GM21381 (cell line): ENCODE measurements around the gene LIPI.
"Not testable (repeated sequence)": the region's sequence is repeated elsewhere in the genome, so short reads cannot be mapped to it uniquely, and the experiment has no call there.

ENCODE experiments used
- ATAC-seq: cut with Tn5 transposase; IDR thresholded peaks from one replicate; pipeline ENCODE4 v1.9.1; 2021; ENCODE audit warnings: mild to moderate bottlenecking, moderate library complexity; ENCODE audit not compliant: unreplicated experiment

LIPI gene

DNA sequence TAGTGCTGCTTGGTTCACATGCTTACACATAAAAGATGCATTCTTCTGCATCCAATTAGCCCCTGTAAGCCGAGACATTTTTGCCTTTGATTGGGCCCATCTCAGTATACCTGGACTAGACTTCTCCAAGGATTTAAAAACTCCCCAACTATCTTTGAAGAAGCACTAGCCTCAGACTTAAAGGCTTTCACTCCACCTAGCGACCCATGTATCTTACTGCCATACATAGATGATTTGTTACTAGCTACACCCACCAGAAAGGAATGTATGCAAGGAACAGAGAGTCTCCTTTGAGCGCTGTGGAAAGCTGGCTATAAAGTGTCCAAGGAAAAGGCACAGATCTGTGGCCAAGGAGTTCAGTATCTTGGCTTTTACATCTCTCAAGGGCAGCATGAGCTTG lies 91.7 kb downstream of the LIPI start:
- no peak for ATAC-seq

DNA sequence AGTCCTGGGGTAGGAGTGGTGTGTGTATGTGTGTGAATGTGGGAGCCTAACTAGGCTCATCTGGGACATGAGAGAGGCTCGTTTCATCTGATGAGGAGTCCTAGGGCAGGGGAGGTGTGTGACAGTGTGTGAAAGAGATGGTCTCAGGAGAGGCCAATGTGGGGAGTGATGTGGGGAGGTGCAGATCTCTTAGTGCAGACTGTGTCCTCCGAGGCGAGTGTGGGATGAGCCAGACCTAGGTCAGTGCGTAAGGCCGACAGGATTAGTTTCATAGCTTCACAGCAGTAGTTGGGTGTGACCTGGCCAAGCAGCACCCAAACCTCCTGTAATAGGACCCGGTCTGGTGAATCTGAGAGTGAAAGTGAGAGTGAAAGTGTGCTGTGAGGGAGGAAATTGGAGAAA lies 94.7 kb downstream of the LIPI start:
- ATAC-seq, result peak; percentile 86

DNA sequence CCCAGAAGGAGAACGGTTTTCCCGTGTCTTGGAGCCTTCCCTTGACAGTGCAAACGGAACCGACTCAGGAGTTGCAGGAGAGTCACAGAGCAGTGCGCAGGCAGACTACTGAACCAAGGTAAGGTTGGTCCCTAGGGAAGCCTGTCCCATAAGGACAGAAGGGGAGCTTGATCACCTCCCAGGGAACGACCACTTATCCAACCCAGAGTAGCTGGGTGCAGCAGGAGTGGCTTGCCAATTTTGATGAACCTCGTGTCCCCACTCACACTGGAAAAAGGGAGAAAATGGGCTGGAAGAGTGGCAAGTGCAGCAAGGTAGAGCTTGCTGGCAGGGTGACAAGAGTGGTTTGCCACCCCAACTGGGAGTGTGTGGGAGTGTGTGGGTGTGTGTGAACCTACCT lies 95.1 kb downstream of the LIPI start:
- ATAC-seq, result no peak

DNA sequence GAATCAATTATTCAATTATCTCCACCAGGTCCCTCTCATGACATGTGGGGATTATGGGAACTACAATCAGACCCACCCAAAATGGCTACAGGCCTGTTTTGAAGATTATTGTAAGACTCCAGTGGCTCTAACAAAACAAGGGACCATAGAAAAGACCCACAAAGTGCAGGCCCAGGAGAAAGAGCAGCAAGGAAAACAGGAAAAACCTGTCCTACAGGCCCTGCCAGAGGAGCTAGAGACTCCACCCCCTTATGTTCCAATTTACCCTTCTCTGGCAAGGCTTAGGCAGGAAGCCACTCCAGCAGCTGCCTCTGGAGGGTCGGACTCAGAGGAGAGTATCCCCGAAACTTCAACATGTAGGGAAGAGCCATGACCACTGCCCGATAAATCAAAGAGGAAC lies 96.5 kb downstream of the LIPI start:
- ATAC-seq, result no peak

DNA sequence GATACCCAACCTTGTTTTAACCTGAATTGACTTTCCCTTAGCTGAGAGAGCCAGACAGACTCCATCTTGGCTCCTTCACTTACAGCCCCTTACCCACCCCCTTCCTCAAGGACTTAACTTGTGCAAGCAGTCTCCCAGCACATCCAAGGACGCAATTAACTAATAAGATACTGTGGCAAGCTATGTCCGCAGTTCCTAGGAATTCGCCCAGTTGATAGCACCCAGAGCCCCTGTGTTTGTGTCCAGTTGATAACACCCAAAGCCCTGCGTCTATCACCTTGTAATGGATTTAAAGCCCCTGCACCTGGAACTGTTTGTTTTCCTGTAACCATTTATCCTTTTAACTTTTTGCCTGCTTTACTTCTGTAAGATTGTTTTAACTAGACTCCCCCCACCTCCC lies 106.2 kb downstream of the LIPI start:
- ATAC-seq, result not testable (repeated sequence)

DNA sequence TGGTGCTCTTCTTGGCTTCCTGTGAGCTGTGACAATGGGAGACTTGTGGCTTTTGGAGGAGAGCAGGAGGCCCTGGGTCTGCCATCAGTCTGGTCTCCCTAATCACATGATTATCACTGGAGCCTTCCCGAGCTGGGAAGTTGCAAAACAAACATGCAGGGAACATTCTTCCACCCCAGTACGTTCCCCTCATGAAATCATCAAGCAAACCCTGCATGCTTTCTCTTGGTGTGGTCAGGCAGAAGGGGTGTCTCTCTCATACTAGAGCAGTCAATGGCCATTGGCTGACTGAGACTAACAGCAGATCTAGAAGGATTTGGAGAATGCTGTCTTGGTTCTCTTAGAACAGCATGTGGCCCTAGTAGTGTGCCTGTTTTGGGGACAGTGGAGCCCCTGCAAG lies 111.2 kb downstream of the LIPI start:
- no peak for ATAC-seq

DNA sequence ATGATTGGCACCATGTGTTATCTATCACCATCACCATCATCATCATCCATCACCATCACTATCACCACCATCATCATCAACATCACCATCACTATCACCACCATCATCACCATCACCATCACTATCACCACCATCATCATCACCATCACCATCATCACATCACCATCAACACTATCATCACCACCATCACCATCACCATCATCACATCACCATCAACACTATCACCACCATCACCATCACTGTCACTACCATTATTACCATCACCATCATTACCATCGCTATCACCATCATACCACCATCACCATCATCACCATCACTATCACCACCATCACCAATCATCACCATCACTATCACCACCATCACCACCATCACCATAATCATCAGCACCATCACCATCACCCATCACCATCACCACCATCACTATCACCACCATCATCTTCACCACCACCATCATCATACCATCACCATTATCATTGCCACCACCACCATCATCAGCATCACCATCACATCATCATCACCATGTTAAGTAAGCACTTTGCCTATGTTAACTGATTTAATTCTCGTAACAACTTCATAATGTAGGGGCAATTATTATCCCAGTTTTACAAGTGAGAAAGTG lies 112.8 kb downstream of the LIPI start:
- ATAC-seq, result no peak

DNA sequence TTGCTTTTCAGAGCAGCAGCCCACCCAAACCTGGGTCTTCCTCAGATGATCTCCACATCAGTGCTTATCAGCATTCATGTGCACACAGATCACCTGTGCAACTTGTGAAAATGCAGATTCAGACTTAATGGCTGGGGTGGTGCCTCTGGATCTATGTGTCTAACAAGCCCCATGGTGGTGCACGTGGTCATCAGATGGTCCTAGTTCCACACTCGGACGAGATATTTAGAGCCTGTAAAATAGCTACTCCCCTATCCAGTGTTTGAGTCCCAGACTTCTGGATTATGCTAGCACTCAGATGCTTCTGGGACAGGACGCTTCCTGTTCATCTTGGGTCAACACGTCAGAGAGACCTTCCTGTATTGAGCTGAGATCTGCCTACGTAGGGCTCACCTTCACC lies 114.2 kb downstream of the LIPI start:
- ATAC-seq, result no peak

DNA sequence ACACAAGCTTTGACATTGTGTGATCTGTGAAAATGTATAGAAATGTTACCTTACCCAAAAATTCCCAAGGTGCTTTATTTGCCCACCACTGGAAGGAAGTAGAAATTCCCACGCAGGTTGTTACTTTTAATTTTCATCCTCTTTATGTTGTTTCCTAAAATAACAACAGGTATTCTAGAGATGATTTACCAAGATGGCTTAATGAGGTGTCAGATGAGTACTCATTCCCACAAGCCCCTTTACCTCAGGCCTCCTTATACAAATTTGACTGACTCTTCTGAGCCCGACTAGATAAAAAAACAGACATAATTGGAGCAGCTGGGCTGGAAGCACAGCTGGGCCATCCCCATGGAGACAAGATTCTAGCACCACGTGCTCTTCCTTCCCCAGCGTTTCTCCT lies 114.6 kb downstream of the LIPI start:
- no peak for ATAC-seq

DNA sequence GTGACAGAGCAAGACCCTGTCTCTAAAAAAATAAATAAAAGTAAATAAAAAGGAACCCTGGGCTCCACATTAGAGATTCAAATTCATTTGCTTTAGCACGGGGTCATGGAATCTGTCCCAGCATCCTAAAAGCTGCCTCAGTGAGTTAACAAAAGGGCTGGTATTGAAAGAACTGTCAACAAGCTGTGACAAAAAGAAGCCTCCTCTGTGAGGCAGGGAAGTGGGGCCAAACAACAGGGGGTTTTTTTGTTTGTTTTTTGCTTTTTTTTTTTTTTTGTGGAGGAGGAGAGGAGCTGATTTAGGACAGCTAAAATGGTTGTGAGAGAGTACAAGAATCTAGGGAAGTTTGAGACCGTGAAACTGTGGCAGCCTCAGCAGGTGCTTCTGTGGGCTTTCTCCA lies 115.7 kb downstream of the LIPI start:
- ATAC-seq, result no peak

DNA sequence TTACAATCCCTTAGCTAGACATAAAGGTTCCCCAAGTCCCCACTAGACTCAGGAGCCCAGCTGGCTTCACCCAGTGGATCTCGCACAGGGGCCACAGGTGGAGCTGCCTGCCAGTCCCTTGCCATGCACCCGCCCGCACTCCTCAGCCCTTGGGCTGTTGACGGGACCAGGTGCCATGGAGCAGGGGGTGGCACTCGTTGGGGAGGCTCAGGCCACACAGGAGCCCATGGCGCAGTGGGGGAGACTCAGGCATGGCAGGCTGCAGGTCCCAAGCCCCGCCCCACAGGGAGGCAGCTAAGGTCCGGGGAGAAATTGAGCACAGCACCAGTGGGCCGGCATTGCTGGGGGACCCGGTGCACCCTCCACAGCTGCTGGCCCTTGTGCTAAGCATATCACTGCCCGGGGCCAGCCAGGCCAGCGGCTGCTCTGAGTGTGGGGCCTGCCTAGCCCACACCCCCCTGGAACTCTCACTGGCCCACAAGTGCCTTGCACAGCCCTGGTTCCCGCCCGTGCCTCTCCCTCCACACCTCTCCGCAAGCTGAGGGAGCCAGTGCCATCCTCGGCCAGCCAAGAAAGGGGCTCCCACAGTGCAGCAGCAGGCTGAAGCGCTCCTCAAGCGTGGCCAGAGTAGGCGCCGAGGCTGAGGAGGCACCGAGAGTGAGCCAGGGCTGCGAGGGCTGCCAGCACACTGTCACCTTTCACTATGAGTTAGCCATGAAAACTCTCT lies 117.8 kb downstream of the LIPI start:
- ATAC-seq, result no peak

DNA sequence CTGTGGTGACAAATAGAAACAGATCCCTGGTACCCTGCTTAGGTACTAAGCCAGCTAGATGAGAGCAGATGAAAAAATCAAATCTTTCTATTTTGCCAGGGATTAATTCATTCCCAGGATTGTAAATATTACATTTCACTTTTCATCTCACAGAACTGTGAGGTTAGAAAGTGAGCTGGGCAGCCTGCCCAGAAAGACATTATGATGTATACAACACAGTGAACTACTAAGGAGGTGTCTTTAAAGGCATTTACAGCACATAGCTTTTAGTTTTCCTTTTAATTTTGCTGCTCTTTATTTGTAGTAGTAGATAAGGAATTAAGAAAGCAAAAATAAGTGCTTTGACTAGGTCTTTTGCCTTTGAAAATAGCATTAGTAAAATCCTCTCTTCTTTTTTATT lies 120.6 kb downstream of the LIPI start:
- ATAC-seq, result not testable (repeated sequence)

DNA sequence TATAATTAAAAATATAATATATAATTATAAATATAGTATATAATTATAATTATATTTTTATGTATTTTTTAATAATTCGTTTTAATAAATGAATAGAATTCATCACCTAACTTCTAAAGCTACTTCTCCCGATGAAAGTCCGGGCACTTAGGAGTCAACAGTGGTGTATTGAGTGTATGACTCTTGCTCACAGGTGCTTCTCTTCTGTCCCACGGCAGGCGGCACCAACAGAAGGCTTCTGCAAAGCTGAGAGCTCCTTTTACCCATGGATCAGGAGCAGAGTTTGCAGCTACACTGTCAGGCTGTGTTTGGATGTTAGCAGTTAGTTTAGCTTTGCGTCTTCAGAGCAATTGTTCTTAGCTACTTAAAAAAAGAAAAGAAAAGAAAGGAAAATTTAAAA lies 122.4 kb downstream of the LIPI start:
- no peak for ATAC-seq

DNA sequence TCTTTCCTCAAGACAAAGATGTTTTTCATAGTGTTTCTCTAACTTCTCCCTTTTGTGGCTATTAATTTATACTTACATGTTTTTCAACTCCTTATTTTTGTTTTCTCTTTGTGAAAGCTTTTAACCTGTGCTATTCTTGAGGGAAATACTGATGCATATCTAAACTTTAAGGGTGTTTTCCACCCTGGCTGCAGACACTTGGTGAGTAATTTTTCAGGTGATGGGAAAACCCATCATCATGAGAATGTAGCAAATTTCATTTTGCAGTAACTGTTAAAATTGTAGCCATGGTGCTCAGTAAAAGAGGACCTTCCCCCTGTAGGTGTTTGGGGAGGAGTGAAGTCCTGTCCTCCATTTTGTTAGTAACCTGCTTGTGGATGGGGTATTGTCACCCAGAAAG lies 124.2 kb downstream of the LIPI start:
- ATAC-seq, result no peak

DNA sequence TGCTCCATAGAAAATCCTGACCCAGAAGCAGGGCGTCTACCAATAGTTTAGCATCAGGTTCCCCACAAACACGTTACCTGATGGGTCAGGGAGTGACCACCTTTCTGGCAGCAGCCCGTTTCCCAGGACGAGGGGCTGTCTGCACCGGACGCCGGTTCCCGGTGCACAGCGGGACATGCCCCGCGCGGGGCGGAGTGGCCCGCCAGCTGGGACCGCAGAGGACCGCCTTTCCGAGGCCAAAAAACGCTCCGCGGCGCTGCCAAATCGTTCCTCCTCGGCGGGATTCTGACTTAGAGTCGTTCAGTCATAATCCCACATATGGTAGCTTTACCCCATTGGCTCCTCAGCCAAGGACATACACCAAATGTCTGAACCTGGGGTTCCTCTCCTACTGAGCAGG lies 126.1 kb downstream of the LIPI start:
- no peak for ATAC-seq

DNA sequence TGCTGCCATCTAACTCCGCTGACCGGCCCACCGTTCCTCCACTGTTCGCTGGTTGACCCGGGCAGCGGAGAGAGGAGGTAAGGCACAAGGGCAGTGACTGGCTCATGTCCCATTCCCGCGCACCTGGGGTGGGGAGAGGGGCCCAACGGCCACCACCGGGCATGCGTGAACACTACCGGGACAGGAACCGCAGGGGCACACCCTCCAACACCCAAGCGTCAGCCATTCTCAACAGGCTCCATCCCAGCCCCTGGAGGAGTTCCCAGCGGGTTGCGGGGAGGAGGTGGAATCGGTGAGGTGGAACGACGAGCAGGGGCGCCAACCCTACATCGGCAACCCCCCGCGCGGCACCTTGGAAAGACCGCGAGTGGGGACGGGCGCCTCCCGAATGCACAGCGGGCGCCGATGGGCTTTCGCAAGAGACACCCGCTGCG lies 126.7 kb downstream of the LIPI start:
- no peak for ATAC-seq

DNA sequence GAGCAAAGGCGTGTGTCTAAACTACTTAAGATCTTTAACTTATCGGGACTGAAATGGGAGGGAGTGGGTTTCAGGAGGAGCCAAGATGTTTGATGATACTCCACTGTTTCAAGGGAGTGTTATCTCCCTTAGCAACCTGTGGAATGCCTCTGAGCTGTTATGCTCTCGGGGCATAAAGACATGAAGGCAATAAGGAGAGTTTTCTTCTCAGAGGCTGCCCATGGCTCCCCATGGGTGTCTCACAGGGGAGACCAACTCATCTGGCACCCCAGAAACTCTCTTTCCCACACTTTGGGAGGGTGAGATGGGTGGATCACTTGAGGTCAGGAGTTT lies 130.0 kb downstream of the LIPI start:
- ATAC-seq, result no peak

DNA sequence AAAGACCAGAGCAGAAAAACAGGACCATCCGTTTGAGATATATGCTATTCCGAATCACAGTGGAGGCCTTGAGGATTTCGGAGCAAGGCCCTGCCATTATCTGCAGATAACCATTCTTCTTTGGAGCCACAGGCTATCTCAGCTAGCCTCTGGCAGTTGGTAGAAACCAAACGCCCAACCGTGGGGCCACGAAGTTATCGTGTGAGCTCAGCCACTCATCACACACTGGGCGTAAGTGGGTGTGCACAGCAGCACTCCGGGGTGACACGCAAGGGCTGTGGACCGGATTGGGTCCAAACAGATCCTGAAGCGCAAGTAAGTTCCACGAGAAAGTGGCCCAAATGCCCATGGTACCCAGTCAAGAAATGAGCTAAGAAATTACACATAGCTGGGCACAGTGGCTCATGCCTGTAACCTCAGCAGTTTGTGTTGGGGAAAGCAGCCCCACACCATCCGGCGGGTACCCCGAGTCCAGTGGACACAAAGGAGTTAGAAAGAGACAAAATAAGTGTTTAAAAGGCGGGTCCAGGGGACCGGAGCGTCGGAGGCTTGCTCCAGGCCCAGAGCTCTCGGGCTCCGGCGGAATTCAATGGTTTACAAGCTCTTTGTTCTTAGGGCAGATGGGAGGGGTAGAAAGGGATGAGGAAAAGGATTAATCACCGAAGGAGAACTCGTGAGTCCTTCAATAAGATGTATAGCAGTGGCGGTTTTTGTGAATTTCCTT lies 130.6 kb downstream of the LIPI start:
- ATAC-seq, result no peak

DNA sequence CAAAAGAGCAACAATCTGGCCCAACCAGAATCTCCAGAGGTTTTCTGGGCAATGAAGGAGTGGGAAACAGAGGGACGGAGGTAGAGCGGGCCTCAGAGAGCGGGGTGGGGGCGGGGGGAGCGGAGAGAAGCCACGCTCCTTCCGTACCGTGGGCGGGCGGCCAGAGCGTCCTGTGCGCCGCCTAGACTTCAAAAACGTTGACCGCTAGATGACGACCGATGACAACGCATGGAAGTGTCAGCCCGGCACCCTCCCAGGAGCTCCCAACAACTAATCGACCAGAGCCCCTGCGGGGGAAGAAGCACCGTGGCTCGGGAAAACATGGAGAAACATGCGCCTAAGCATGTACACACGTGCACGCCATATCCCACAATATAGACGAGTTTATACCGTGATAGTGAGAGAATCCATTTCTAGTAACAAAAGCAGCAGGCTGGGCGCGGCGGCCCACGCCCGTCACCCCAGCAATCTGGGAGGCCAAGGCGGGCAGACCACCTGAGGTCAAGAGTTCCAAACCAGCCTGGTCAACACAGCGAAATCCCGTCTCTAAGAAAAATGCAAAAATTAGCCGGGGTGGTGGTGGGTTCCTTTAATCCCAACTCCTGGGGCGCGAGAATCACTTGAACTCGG lies 131.9 kb downstream of the LIPI start:
- no peak for ATAC-seq

DNA sequence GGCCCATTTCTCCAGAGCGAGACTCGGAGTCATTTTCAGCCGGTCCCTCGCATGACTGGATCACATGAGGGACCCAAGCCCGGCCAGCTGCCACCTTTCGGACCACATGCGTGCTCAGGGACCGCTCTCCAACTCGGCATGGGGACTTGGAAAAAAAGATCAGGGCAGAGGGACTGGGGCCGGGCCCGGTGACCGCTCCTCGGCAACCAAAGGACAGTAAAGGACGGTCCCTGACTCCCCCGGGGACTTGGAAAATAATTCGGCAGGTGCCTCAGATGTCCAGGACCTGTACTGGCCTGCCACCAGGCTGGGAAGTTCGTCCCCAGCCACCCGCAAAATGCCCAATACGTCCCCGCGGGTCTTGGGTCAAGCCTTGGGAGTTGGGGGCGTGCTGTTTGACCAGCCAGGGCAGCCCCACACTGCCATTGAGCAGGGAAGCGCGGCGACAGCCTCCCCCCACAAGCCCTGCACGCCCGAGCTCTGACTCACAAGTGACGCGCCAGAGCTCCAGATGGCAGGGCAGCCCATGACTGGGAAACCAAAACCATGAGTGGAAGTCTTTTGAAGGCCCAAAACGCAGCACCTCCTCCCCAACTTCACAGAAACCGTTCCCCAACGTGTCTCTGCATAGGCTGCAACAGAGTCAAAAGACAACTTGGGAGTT lies 134.5 kb downstream of the LIPI start:
- ATAC-seq, result no peak

DNA sequence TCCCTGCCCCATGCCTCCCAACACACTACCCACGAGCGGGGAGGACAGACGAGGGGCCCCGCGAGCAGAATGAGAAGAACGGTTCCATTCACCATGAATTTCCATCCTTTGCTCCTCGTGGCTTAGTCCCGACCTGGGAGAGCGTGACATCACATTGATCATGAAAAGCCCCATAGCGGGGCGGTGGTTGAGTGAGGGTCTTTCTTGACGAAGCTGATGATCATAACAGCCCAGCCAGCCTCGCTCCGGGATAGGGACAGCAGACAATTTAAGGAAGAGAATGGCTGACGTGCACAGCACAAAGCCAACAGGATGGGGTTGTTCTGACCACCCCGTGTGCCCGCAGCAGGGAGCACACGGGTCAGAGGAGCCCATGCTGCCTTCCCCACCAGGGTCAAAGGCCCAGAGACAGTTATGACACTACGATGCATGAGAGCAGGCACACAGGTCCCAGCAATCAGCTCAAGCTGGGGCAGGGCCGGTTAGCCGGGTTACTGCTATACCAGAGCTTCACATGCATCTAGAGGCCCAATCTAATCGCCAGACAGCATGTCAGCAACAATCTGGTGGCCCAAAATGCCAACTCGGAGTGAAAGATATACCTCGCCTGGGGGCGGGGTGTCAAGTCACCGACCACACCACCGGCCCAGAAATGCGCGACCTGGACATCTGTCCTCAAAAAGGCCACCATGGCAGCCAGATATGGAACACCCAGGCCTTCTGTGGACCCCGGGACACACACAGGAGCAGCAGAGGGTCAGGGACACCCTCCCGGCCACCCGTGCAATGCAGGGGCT lies 135.2 kb downstream of the LIPI start:
- no peak for ATAC-seq
